ENCODE data around the gene ZCCHC14. TPM values are rescaled to one million over a fixed set of nuclear protein-coding genes. Genes with fewer than 3 reads are reported as not detected.

The ZCCHC14 gene
- total RNA-seq, 2 experiments from 2014 or later = 16.4 to 18.3 TPM

GRCh38 chr16:87441886-87442580 is 50.8 kb downstream of the ZCCHC14 start:
- POLR2A ChIA-PET = no interaction called here
- Mint-ChIP-seq H3K27me3 (no peaks in the 10 kb centered on the region), H3K27ac (no peak overlapping the region), H3K4me3 (no peak overlapping the region), H3K36me3 (ENCODE audit: low read depth) (peaks cover 42% of the 10 kb centered on the region), H3K9me3 (no peaks in the 10 kb centered on the region), H3K4me1 (ENCODE audit: low read depth) (peaks cover 4% of the 10 kb centered on the region)
- TF ChIP-seq CTCF (IDR thresholded peaks at IDR 0.05) = no peak
- no peak for ATAC-seq (ENCODE audit: poor library complexity)
- H3K9me3 ChIP-seq (ENCODE audit: control insufficient read depth in 1 of 2, insufficient read depth in 1 of 2, low read length in 2 of 2) = no peaks in the 10 kb centered on the region
- DNase-seq = no peak
- CTCF ChIA-PET = no interaction called here
- intact Hi-C loops (cut with DNase I, micrococcal nuclease) = loop anchor here in 1 of 2 experiments (1.0 kb wide), 1 partner anchor 47 kb away; no protein-coding TSS in a partner anchor
- H3K4me3 ChIP-seq (ENCODE audit: low read length) = no peak overlapping the region
- peaks cover 1% of the 10 kb centered on the region for H3K4me1 ChIP-seq (ENCODE audit: insufficient read depth, low read length)
- H3K27me3 ChIP-seq (ENCODE audit: control insufficient read depth in 1 of 2, insufficient read depth in 2 of 2, low read length in 2 of 2) = no peaks in the 10 kb centered on the region
- no peak overlapping the region for H3K27ac ChIP-seq (ENCODE audit: low read depth in 1 of 2, low read length in 2 of 2)
- no peaks in the 10 kb centered on the region for H3K36me3 ChIP-seq (ENCODE audit: insufficient read depth, low read length)

- Mint-ChIP-seq H3K27me3 (no peaks in the 10 kb centered on the region), H3K4me3 (no peak overlapping the region), H3K9me3 (no peaks in the 10 kb centered on the region), H3K4me1 (ENCODE audit: low read depth) (peaks cover 24% of the 10 kb centered on the region), H3K27ac (no peak overlapping the region), H3K36me3 (ENCODE audit: low read depth) (peaks cover 22% of the 10 kb centered on the region)
- no peaks in the 10 kb centered on the region for H3K36me3 ChIP-seq (ENCODE audit: insufficient read depth, low read length)
- no peaks in the 10 kb centered on the region for H3K9me3 ChIP-seq (ENCODE audit: control insufficient read depth in 1 of 2, insufficient read depth in 1 of 2, low read length in 2 of 2)
- no peak overlapping the region for H3K4me3 ChIP-seq (ENCODE audit: low read length)
- DNase-seq = no peak
- ChIA-PET CTCF (no interaction called here), POLR2A (interaction anchor here (0.6 kb wide), 1 partner anchor 185 kb away, joined by 5 read pairs; no protein-coding TSS in a partner anchor)
- ATAC-seq (ENCODE audit: poor library complexity) = no peak
- H3K27ac ChIP-seq (ENCODE audit: low read depth in 1 of 2, low read length in 2 of 2) = no peak overlapping the region
- no peaks in the 10 kb centered on the region for H3K27me3 ChIP-seq (ENCODE audit: control insufficient read depth in 1 of 2, insufficient read depth in 2 of 2, low read length in 2 of 2)
- intact Hi-C loops (cut with DNase I, micrococcal nuclease) = no loop called here
- peaks cover 18% of the 10 kb centered on the region for H3K4me1 ChIP-seq (ENCODE audit: insufficient read depth, low read length)
- no peak for TF ChIP-seq CTCF (IDR thresholded peaks at IDR 0.05)
Observed at GRCh38 chr16:87439926-87440325, 52.9 kb downstream of the ZCCHC14 start.

DNA sequence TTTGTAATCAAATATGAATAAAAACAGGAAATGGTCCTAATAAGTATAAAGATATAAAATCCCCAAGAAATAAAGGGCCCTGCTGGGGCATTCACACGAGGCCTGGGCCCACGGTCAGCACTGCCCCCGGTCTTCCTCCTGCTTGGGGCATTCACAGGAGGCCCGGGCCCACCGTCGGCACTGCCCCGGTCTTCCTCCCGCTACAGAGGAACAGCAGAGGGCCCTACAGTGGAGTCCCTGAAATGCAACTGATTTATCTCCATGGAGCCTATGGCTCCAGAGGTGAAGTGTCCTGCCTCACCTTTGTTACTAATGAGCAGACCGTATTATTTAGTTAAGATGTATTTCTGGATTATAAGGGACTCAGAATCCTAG is 54.2 kb downstream of the ZCCHC14 start:
- H3K4me1 Mint-ChIP-seq (ENCODE audit: low read depth) = peaks cover 26% of the 10 kb centered on the region
- Histone ChIP-seq H3K9me3 (ENCODE audit: control insufficient read depth in 1 of 2, insufficient read depth in 1 of 2, low read length in 2 of 2) (no peaks in the 10 kb centered on the region), H3K4me3 (ENCODE audit: low read length) (no peak overlapping the region), H3K36me3 (ENCODE audit: insufficient read depth, low read length) (no peaks in the 10 kb centered on the region), H3K27me3 (ENCODE audit: control insufficient read depth in 1 of 2, insufficient read depth in 2 of 2, low read length in 2 of 2) (no peaks in the 10 kb centered on the region), H3K4me1 (ENCODE audit: insufficient read depth, low read length) (peaks cover 18% of the 10 kb centered on the region), H3K27ac (ENCODE audit: low read depth in 1 of 2, low read length in 2 of 2) (no peak overlapping the region)
- H3K9me3 Mint-ChIP-seq = no peaks in the 10 kb centered on the region
- intact Hi-C loops (cut with DNase I, micrococcal nuclease) = no loop called here
- ATAC-seq (ENCODE audit: poor library complexity) (no peak), DNase-seq (no peak)
- ChIA-PET POLR2A (no interaction called here), CTCF (no interaction called here)
- peaks cover 13% of the 10 kb centered on the region for H3K36me3 Mint-ChIP-seq (ENCODE audit: low read depth)
- H3K27ac Mint-ChIP-seq = no peak overlapping the region
- H3K27me3 Mint-ChIP-seq = no peaks in the 10 kb centered on the region
- no peak for TF ChIP-seq CTCF (IDR thresholded peaks at IDR 0.05)
- H3K4me3 Mint-ChIP-seq = no peak overlapping the region

Measured in CD4-positive, alpha-beta T cell (primary cell).